ENCODE data around the gene SLC7A4.
A peak's percentile ranks its signal among the peaks of the same experiment; 100 is the strongest.
"Not testable (repeated sequence)": the region's sequence is repeated elsewhere in the genome, so short reads cannot be mapped to it uniquely, and the experiment has no call there.

Gene SLC7A4

GRCh38 chr22:21064917-21065864 lies 32.8 kb upstream of the SLC7A4 start:
- DNase-seq (ENCODE audit: low spot score), result no peak

- DNase-seq (ENCODE audit: low spot score), result not testable (repeated sequence)
Measured at GRCh38 chr22:21064425-21064824, 32.1 kb upstream of the SLC7A4 start.

GRCh38 chr22:21061660-21062321 lies 29.4 kb upstream of the SLC7A4 start:
- not testable (repeated sequence) for DNase-seq (ENCODE audit: low spot score)

GRCh38 chr22:21060363-21060762 lies 28.0 kb upstream of the SLC7A4 start:
- DNase-seq (ENCODE audit: low spot score), result not testable (repeated sequence)

GRCh38 chr22:21055880-21056319 lies 23.5 kb upstream of the SLC7A4 start:
- no peak for DNase-seq (ENCODE audit: low spot score)

- no peak for DNase-seq (ENCODE audit: low spot score)
Measured at GRCh38 chr22:21055564-21055834, 23.1 kb upstream of the SLC7A4 start.

GRCh38 chr22:21054714-21055563 lies 22.6 kb upstream of the SLC7A4 start:
- DNase-seq (ENCODE audit: low spot score), result no peak

- DNase-seq (ENCODE audit: low spot score), result no peak
Measured at GRCh38 chr22:21054046-21054713, 21.8 kb upstream of the SLC7A4 start.

- no peak for DNase-seq (ENCODE audit: low spot score)
Measured at GRCh38 chr22:21052715-21053459, 20.5 kb upstream of the SLC7A4 start.

- no peak for DNase-seq (ENCODE audit: low spot score)
Measured at GRCh38 chr22:21051831-21052400, 19.6 kb upstream of the SLC7A4 start.

- no peak for DNase-seq (ENCODE audit: low spot score)
Measured at GRCh38 chr22:21051145-21051830, 18.9 kb upstream of the SLC7A4 start.

- not testable (repeated sequence) for DNase-seq (ENCODE audit: low spot score)
Measured at GRCh38 chr22:21048965-21049364, 16.6 kb upstream of the SLC7A4 start.

- DNase-seq (ENCODE audit: low spot score), result not testable (repeated sequence)
Measured at GRCh38 chr22:21048448-21048847, 16.1 kb upstream of the SLC7A4 start.

- DNase-seq (ENCODE audit: low spot score), result no peak
Measured at GRCh38 chr22:21047730-21048129, 15.4 kb upstream of the SLC7A4 start.

- DNase-seq (ENCODE audit: low spot score), result no peak
Measured at GRCh38 chr22:21047035-21047661, 14.8 kb upstream of the SLC7A4 start.

GRCh38 chr22:21045585-21046294 lies 13.4 kb upstream of the SLC7A4 start, which contains the start of gene LRRC74B:
LRRC74B (plus strand) TSS chr22:21045946; CDS start chr22:21045987, 41 bp downstream.
- peak; percentile 98 for DNase-seq (ENCODE audit: low spot score)

- no peak for DNase-seq (ENCODE audit: low spot score)
Measured at GRCh38 chr22:21044931-21045584, 12.7 kb upstream of the SLC7A4 start.

- DNase-seq (ENCODE audit: low spot score), result no peak
Measured at GRCh38 chr22:21043860-21044535, 11.6 kb upstream of the SLC7A4 start.
